Measurements from ENCODE around the gene PRDX5.

DNA sequence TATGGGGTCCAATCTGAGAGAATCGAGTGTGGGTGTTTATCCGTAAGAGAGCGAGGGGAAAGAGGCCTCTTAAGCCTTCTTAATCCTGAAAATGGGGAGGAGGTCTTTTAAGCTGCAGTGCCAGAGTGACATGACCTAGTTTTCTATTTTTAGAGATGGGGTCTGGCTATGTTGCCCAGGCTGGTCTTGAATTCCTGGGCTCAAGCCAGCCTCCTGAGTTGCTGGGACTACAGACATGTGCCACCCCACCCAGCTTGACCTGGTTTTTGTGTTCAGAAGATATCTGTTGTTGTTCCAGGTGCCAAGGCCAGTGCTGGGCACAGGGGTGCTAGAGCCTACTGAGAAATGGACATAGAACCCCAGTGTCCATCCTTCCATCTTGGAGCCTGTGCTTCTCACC is 34.8 kb upstream of the PRDX5 start:
- TF ChIP-seq, protein P1, sequence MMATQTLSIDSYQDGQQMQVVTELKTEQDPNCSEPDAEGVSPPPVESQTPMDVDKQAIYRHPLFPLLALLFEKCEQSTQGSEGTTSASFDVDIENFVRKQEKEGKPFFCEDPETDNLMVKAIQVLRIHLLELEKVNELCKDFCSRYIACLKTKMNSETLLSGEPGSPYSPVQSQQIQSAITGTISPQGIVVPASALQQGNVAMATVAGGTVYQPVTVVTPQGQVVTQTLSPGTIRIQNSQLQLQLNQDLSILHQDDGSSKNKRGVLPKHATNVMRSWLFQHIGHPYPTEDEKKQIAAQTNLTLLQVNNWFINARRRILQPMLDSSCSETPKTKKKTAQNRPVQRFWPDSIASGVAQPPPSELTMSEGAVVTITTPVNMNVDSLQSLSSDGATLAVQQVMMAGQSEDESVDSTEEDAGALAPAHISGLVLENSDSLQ (IDR thresholded peaks at IDR 0.05) = no peak
- no peak for TF ChIP-seq ELF4 (IDR thresholded peaks at IDR 0.05)
- no peak for TF ChIP-seq FOXK2 (IDR thresholded peaks at IDR 0.05)
- no peak for TF ChIP-seq FOXM1 (IDR thresholded peaks at IDR 0.05; ENCODE audit: borderline replicate concordance)
- no peak for TF ChIP-seq HDGF (IDR thresholded peaks at IDR 0.05; ENCODE audit: borderline replicate concordance)
- no peak for TF ChIP-seq SP1 (IDR thresholded peaks at IDR 0.05)
- no peak for TF ChIP-seq NFRKB (IDR thresholded peaks at IDR 0.05)
- no peak for TF ChIP-seq BHLHE40 (IDR thresholded peaks at IDR 0.05; ENCODE audit: borderline replicate concordance)
- no peak for TF ChIP-seq FOXA1 (IDR thresholded peaks at IDR 0.05)
- TF ChIP-seq LEF1 (IDR thresholded peaks at IDR 0.05; ENCODE audit: borderline replicate concordance) = no peak
- TF ChIP-seq ARNT (IDR thresholded peaks at IDR 0.05) = no peak
- TF ChIP-seq TARDBP (IDR thresholded peaks at IDR 0.05) = no peak
- no peak for TF ChIP-seq ZNF384 (IDR thresholded peaks at IDR 0.05)

Measured in HEK293T (cell line).